Neural crest cell (in vitro differentiated cells): ENCODE results near the gene NFIB. TPM values are rescaled to one million over a fixed set of nuclear protein-coding genes. Genes with fewer than 3 reads are reported as not detected.

Experiments used
- DNase-seq: peaks from one replicate; pipeline ENCODE4 v3.0.0; 2021; ENCODE audit warnings: low read depth, mixed read lengths, low spot score
- H3K27ac Mint-ChIP-seq: one replicate; pipeline ENCODE4 v1.8.0; 2021; ENCODE audit warnings: mild to moderate bottlenecking, mixed read lengths; ENCODE audit not compliant: unreplicated experiment
- H3K27me3 Mint-ChIP-seq: 2 replicates; pipeline ENCODE4 v1.8.0; 2021; ENCODE audit warnings: low read depth, mild to moderate bottlenecking, mixed read lengths
- H3K36me3 Mint-ChIP-seq: 2 replicates; pipeline ENCODE4 v1.8.0; 2021; ENCODE audit warnings: low read depth, mild to moderate bottlenecking, mixed read lengths
- H3K4me1 Mint-ChIP-seq: 2 replicates; pipeline ENCODE4 v1.8.0; 2021; ENCODE audit warnings: mixed read lengths
- H3K4me3 Mint-ChIP-seq: one replicate; pipeline ENCODE4 v1.8.0; 2021; ENCODE audit warnings: mild to moderate bottlenecking, mixed read lengths
- H3K9me3 Mint-ChIP-seq: 2 replicates; pipeline ENCODE4 v1.8.0; 2021; ENCODE audit warnings: mixed read lengths
- CTCF ChIP-seq: fragments of 200-600 bp; sonication (generic); conservative IDR thresholded peaks from 2 replicates; pipeline ENCODE4 v1.5.0; 2021; ENCODE audit warnings: antibody characterized with exemption, mild to moderate bottlenecking
- total RNA-seq: library from RNA; stranded (reverse); gene quantifications from 2 replicates; pipeline ENCODE4 v1.2.1, GENCODE V29; 2021

Gene NFIB
- total RNA-seq, 1 donor from 2014 or later = 3.7 TPM

GRCh38 chr9:14135421-14135820 is 178.5 kb downstream of the NFIB start:
- Mint-ChIP-seq H3K4me1 (no peaks in the 10 kb centered on the region), H3K9me3 (no peaks in the 10 kb centered on the region), H3K27ac (no peak overlapping the region), H3K4me3 (no peak overlapping the region), H3K27me3 (no peaks in the 10 kb centered on the region), H3K36me3 (no peaks in the 10 kb centered on the region)
- no peak for DNase-seq
- TF ChIP-seq CTCF = no peak

- TF ChIP-seq CTCF = no peak
- Mint-ChIP-seq H3K4me3 (no peak overlapping the region), H3K9me3 (no peaks in the 10 kb centered on the region), H3K27me3 (no peaks in the 10 kb centered on the region), H3K36me3 (no peaks in the 10 kb centered on the region), H3K27ac (no peak overlapping the region), H3K4me1 (no peaks in the 10 kb centered on the region)
- no peak for DNase-seq
These were observed 180.5 kb downstream of the NFIB start for GRCh38 chr9:14133394-14133793.

- TF ChIP-seq CTCF = no peak
- Mint-ChIP-seq H3K36me3 (no peaks in the 10 kb centered on the region), H3K4me1 (no peaks in the 10 kb centered on the region)
These were observed 181.2 kb downstream of the NFIB start for GRCh38 chr9:14132775-14133174.

GRCh38 chr9:14131356-14132088 is 182.4 kb downstream of the NFIB start:
- H3K27ac Mint-ChIP-seq = peak overlapping the region; percentile 21
- H3K36me3 Mint-ChIP-seq = no peaks in the 10 kb centered on the region
- no peaks in the 10 kb centered on the region for H3K9me3 Mint-ChIP-seq
- no peaks in the 10 kb centered on the region for H3K27me3 Mint-ChIP-seq
- no peaks in the 10 kb centered on the region for H3K4me1 Mint-ChIP-seq
- no peak for TF ChIP-seq CTCF
- no peak for DNase-seq
- H3K4me3 Mint-ChIP-seq = no peak overlapping the region

More at GRCh38 chr9:14132775-14133174, 181.2 kb downstream of the NFIB start:
- no peaks in the 10 kb centered on the region for H3K9me3 Mint-ChIP-seq
- no peak for DNase-seq
- H3K27me3 Mint-ChIP-seq = no peaks in the 10 kb centered on the region
- H3K27ac Mint-ChIP-seq = no peak overlapping the region
- H3K4me3 Mint-ChIP-seq = no peak overlapping the region

- Mint-ChIP-seq H3K4me1 (no peaks in the 10 kb centered on the region), H3K27me3 (no peaks in the 10 kb centered on the region), H3K36me3 (peaks cover 5% of the 10 kb centered on the region), H3K4me3 (no peak overlapping the region), H3K27ac (no peak overlapping the region), H3K9me3 (peaks cover 2% of the 10 kb centered on the region)
- TF ChIP-seq CTCF = no peak
- no peak for DNase-seq
These were observed 186.3 kb downstream of the NFIB start for GRCh38 chr9:14127656-14128055.
